Germinal center (tissue), 1 donor: ENCODE data around the gene POPDC2.
"Not testable (repeated sequence)": the region's sequence is repeated elsewhere in the genome, so short reads cannot be mapped to it uniquely, and the experiment has no call there.

Experiments
- DNase-seq: peaks from one replicate; pipeline ENCODE4 v3.0.0; 2012; ENCODE audit warnings: mixed read lengths, low spot score

POPDC2 gene

DNA sequence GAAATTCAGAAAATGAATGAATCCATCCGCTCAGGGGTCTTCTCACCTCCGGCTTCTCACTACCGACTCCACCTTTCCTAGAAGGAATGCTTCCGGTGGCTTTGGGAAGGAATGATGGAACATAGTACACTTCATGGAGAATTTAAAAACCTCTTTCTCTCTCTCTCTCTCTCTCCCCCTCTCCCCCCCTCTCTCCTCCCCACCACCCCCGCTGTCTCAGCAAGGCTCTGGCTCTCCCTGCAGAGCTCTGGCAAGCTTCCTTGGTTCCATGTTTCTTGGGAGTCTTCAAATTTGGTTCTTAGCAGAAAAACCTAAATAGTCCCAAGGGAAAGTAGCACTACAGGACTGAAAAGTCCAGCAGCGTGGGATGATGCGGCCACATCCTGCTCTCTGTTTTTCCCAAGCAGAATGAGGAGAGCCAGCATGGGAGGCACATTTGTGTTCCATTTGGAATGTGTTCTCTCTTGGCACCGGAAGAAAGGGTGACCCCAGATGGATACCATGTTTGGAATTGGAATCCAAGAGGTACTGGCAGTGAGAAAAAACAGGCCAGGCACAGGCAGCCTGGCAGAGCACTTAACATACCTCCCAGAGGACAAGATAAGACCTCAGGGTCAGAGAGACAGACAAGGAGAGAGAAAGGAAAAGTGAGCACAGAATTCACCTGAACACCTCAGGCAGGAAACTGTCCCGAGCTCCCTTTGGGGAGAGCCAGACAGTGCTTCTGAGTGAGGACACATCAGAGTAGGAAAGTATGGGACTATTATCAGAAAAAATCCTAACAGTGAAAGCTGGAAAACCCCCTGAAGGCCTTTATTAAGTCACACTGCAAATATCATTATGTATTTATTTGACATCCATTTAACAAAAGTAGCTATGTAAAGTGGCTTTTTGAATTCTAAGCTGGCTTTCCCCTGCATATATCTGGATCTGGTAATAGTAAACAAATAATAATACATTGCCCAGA, at the start of gene POPDC2:
TSS of gene POPDC2 (minus strand) at position 116 of the 967 bp plus-strand sequence. CDS start 166 bp downstream, outside the sequence.
- no peak for DNase-seq

- no peak for DNase-seq
Observed at GRCh38 chr3:119703820-119704531, 43.6 kb upstream of the POPDC2 start.

DNA sequence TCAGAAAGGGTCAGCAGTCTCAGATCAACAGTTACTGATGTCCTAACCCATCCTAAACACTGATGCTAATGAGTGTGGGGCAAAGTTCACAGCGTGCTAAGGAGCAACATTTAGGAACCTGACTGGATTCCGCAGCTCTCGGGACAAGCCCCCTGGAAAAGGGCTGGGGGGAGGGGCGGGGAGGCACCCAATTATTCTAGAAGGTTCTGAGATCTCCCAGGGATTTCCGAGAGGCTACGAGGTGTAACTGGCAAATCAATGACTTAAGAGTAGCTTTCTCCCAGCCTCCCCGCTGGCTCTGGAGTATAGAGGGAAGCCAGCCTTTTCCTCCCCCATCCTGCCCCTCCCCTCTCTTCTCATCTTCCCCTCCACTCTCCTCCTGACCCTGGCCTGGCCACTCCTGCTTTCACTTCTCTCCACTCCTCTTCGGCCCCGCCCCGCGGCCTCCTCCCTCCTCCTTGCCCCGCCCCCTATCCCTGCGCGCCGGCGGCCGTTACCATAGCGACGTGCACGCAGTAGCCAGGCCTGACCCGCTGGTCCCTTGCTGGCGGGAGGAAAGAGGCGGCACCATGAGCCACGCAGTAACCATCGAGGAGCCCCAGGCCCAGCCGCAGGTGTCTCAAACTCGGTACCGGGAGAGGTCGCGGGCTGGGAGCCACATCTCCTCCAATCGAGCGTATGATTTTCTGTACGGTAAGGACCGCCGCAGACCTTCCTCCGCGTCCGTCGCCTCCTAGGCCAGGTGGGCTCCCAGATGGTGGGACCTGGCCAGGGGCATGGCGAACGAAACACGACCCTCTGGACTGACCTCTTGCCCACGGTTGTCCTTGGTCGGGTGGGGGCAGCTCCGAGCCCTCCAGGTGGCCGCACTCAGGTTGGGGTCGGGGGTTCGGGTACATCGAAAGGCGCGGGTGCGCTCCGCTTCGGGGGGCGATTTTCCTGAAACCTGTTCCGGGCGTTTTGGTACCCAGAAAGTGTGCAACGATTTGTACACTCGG, 42.4 kb upstream of the POPDC2 start, which contains the start of gene CFAP91:
TSS of gene CFAP91 (plus strand) at position 493 of the 998 bp plus-strand sequence. CDS start at position 570, 77 bp downstream.
- DNase-seq, result peak; percentile 92

DNA sequence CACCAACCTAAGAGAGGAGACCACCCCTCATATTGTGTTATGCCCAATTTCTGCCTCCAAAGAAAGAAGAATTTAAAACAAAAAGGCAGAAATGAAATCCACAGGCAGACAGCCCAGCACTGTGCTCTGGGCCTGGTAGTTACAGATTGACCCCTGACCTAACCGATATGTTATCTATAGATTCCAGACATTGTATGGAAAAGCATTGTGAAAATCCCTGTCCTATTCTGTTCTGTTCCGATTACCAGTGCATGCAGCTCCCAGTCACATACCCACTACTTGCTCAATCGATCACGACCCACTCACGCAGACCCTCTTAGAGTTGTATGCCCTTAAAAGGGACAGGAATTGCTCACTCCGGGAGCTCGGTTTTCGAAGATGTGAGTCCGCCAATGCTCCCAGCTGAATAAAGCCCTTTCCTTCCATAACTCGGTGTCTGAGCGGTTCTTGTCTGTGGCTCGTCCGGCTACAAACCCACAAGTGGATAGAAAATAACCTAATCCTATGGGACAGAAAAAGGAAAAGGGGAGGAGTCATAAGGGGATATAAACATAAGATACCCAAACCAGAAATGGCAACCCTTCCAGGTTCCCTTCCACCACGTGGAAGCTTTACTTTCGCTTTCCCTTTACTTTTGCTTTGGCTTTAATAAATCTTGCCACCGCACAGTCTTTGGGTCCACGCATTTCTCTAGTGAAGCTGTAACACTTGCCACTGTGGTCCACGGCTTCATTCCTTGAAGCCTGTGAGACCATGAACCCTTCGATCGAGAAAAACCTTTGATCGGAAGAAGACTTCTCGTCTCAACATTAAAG, 40.7 kb upstream of the POPDC2 start:
- no peak for DNase-seq

- no peak for DNase-seq
Observed at GRCh38 chr3:119700269-119700919, 40.0 kb upstream of the POPDC2 start.

DNA sequence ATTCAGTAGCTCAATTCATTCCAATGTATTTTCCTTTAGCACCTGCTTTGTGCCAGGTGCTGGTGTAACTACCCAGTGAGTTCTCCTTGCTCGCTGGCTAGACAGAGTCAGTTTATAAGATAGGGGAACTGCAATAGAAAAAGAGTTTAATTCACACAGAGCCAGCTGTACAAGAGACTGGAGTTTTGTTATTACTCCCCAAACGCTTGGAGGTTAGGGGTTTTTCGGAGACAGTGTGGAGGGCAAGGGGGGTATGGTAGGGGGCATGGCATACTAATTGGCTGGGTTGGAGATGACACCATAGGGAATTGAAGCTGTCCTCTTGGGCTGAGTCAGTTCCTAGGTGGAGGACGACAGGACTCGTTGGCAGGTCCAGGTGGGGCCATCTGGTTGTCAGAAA, 37.0 kb upstream of the POPDC2 start:
- DNase-seq, result no peak

DNA sequence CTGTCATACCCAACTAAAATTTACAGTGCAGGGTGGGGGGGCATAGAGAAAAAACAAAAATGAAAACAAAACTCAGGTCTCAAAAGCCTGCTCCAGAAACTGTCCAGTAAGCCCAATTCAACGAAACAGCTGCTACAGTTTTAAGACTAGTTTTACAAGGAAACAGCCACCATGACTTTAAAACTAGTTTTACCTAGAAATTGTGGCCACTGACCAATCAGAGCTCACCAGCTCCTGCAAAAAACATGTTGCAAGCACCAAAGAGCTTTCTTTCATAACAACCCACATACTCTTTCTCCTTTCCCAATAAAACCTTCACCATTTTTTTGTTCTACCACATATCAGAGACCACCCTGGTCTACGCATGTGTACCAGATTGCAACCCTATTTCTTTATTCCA, 35.1 kb upstream of the POPDC2 start:
- DNase-seq, result no peak

- peak; percentile 10 for DNase-seq
Observed at GRCh38 chr3:119690043-119690656, 29.8 kb upstream of the POPDC2 start.

DNA sequence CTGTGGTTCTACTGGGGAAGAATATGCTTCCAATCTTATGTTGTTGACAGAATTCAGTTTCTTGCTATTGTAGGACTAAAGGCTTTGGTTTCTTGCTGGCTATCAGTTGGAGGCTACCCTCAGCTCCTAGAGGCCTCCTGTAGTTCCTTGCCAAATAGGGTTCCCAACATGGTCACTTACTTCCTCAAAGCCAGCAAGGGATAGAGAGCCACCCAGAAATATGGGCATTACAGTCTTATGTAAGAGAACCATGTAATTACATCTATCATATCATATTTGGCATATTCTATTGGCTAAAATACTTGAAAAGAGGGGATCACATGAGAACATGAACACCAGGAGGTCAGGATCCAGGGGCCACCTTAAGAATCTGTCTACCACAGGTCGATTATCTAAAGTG, 23.0 kb upstream of the POPDC2 start:
- DNase-seq, result no peak

- peak; percentile 33 for DNase-seq
Observed at GRCh38 chr3:119681279-119681678, 20.9 kb upstream of the POPDC2 start.

DNA sequence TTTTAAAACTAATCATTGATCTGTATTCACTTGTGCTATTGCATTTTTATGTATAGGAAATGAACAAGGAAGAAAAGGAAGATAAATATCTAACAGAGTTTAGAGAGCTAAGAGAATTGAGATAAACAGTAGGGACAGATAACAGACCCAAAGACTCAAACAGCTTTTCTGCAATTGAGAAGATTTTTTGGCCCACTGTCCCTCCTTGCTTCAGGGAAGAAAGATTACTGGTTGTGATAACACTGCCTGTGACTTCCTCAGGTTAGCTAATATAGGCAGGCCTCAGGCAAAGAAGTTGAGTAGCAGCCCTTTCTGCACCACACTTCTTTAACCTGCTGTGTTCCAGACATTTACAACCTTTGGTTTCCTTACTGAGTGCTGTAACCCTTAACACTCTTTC, 19.5 kb upstream of the POPDC2 start:
- no peak for DNase-seq

DNA sequence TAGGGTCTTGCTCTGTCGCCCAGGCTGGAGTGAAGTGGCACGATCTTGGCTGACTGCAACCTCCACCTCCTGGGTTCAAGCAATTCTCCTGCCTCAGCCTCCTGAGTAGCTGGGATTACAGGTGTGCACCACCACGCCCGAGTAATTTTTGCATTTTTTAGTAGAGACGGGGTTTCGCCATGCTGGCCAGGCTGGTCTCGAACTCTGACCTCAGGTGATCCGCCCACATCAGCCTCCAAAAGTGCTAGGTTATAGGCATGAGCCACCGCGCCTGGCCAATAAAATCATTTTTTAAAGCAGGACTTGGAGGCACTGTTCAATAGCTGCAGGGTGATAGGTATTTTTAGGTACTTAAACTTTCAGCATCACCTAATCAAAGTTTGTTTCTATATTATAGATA, 17.8 kb upstream of the POPDC2 start:
- not testable (repeated sequence) for DNase-seq

GRCh38 chr3:119677641-119677934, 17.2 kb upstream of the POPDC2 start:
- DNase-seq, result no peak

DNA sequence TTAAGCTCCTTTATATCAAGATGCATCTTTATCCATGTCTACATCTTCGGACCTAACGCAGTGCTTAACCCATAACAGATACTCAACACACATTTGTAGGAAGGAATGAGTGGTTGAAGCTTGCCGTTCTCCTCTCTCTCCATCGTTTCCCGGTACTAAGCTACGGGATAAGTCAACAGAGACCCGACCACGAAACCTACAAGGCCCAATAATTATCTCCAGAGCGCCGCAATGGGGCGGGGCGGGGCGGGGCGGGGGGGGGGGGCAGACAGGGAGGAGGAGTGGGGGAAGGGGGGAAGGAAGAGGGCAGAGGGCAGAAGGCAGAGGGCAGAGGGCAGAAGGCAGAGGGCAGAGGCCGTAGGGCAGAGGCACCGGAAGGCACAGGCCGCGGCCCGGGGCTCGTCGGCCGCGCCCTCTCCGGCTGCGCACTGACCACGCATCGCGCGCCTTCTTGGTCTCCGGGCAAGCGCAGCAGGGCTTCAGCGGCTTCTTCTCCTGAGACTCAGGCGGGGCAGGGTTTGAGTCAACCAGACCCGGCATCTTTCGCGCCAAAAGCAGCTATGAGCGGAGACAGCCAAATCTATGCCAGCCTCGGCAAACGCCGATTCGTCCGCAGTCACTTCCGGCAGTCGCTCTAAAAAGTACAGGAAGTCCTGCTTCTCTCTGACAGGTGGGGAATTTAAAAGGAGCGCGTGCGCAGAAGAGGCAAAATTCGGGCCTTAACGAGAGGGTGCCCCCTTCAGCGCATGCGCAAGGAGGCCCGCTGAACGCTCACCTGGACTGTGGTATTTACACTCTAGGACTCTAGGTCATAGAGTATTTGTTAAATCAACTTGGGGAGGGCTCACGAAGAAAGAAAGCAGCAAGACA, 16.6 kb upstream of the POPDC2 start, which contains the start of gene COX17:
TSS of gene COX17 (minus strand) at position 636 of the 870 bp plus-strand sequence. CDS start at position 540, 96 bp downstream.
- peak; percentile 97 for DNase-seq

DNA sequence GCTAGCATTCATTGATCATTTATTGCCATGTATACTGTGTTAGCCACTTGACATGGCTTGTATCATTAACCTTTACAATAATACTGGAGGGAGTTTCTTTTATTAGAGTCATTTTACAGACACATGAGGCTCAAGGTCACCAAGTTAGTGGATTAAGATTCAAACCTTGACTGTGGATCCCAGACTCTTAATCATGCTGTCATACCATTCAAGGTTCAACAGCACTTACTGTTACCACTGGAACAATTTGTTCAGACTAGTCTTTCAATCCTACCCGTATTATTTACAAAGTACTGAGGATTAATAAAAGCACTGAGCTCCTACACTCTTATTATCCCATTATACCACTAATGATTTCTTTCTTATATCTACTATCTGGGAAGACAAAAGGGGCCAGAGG, 15.6 kb upstream of the POPDC2 start:
- no peak for DNase-seq

DNA sequence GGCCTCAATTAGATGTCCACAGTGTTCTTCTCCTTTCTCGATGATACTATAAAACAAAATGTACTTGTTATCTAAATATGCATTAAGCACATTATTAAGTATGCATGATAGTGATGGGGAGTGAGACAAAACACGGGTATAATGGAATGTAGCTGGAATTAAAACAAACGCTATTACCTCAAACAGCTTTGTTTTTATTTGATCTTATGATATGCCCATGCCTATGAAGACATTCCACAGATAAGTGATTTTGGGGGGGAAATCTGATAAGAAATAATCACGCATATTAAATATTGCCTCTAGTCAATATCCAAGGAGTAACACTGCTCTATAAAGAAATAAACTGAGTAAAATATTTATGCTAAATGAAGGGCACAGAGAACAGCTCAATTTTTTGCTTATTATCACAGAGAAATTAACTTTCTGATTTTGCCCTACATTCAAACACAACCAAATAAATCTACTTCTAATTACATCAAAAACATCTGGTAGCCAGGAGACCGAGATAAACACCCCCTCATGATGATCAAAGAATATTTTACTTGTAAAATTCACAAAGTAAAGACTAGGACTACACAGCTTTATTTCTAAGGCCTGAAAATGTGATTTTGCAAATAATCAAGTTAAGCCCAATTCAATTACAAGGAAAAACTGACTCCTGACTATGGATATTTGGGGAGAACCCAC, 14.9 kb upstream of the POPDC2 start:
- DNase-seq, result no peak

- no peak for DNase-seq
Observed at GRCh38 chr3:119673875-119674274, 13.5 kb upstream of the POPDC2 start.

- no peak for DNase-seq
Observed at GRCh38 chr3:119672776-119673175, 12.4 kb upstream of the POPDC2 start.
